H9 (cell line): ENCODE results near the gene SCAMP3. TPM values are rescaled to one million over a fixed set of nuclear protein-coding genes. Genes with fewer than 3 reads are reported as not detected.

ENCODE experiments used
- DNase-seq: peaks from one replicate; pipeline ENCODE4 v3.0.0-alpha.2; 2017
- H2AFZ ChIP-seq: one replicate; pipeline ENCODE4 v1.6.1; 2013; ENCODE audit warnings: mild to moderate bottlenecking, low read length, control low read depth, moderate library complexity
- H2AK5ac ChIP-seq: 2 replicates; pipeline ENCODE4 v1.6.1; 2013; ENCODE audit warnings: low read length, control low read depth, mixed read lengths; ENCODE audit not compliant: insufficient read length
- H2BK120ac ChIP-seq: one replicate; pipeline ENCODE4 v1.6.1; 2013; ENCODE audit warnings: low read depth, mild to moderate bottlenecking, low read length, control low read depth, inconsistent platforms; ENCODE audit not compliant: poor library complexity, severe bottlenecking
- H2BK12ac ChIP-seq: 2 replicates; pipeline ENCODE4 v1.6.1; 2013; ENCODE audit warnings: low read length, control low read depth, mixed read lengths, low read depth; ENCODE audit not compliant: insufficient read length
- H2BK15ac ChIP-seq: 2 replicates; pipeline ENCODE4 v1.6.1; 2013; ENCODE audit warnings: low read depth, low read length, control low read depth
- H2BK20ac ChIP-seq: one replicate; pipeline ENCODE4 v1.6.1; 2013; ENCODE audit warnings: low read depth, mild to moderate bottlenecking, low read length, control low read depth, inconsistent platforms; ENCODE audit not compliant: poor library complexity, severe bottlenecking
- H2BK5ac ChIP-seq: 2 replicates; pipeline ENCODE4 v1.6.1; 2013; ENCODE audit warnings: low read length, control low read depth, mixed read lengths; ENCODE audit not compliant: insufficient read length
- H3K14ac ChIP-seq: 2 replicates; pipeline ENCODE4 v1.6.1; 2013; ENCODE audit warnings: low read length, control low read depth; ENCODE audit not compliant: insufficient read depth
- H3K18ac ChIP-seq: 2 replicates; pipeline ENCODE4 v1.6.1; 2013; ENCODE audit warnings: low read depth, mild to moderate bottlenecking, mixed read lengths, low read length, control low read depth; ENCODE audit not compliant: insufficient read length
- H3K23ac ChIP-seq: 2 replicates; pipeline ENCODE4 v1.6.1; 2013; ENCODE audit warnings: low read length, control low read depth, mixed read lengths, low read depth; ENCODE audit not compliant: insufficient read length
- H3K23me2 ChIP-seq: 2 replicates; pipeline ENCODE4 v1.6.1; 2013; ENCODE audit warnings: low read depth, mild to moderate bottlenecking, mixed read lengths, low read length, control low read depth; ENCODE audit not compliant: insufficient read length, poor library complexity, severe bottlenecking
- H3K27ac ChIP-seq: 2 replicates; pipeline ENCODE4 v1.5.1; 2013; ENCODE audit warnings: low read length, control low read depth, mixed read lengths, low read depth; ENCODE audit not compliant: insufficient read length
- H3K27me3 ChIP-seq: 2 replicates; pipeline ENCODE4 v1.6.1; 2013; ENCODE audit warnings: low read length, control low read depth, inconsistent platforms; ENCODE audit not compliant: insufficient read depth
- H3K4ac ChIP-seq: 2 replicates; pipeline ENCODE4 v1.6.1; 2013; ENCODE audit warnings: low read depth, mild to moderate bottlenecking, control low read depth, inconsistent platforms, low read length, moderate library complexity
- H3K4me1 ChIP-seq: 2 replicates; pipeline ENCODE4 v1.6.1; 2013; ENCODE audit warnings: low read length, control low read depth, inconsistent platforms; ENCODE audit not compliant: insufficient read depth
- H3K4me2 ChIP-seq: 2 replicates; pipeline ENCODE4 v1.6.1; 2013; ENCODE audit warnings: low read length, control low read depth, mixed read lengths; ENCODE audit not compliant: insufficient read length, insufficient read depth
- H3K56ac ChIP-seq: 2 replicates; pipeline ENCODE4 v1.6.1; 2013; ENCODE audit warnings: low read depth, mild to moderate bottlenecking, mixed read lengths, low read length, control low read depth; ENCODE audit not compliant: insufficient read length
- H3K79me1 ChIP-seq: 2 replicates; pipeline ENCODE4 v1.6.1; 2013; ENCODE audit warnings: low read depth, mild to moderate bottlenecking, moderate library complexity, low read length, control low read depth, inconsistent platforms; ENCODE audit not compliant: insufficient read depth, poor library complexity, severe bottlenecking
- H3K79me2 ChIP-seq: 2 replicates; pipeline ENCODE4 v1.6.1; 2013; ENCODE audit warnings: low read length, control low read depth, inconsistent platforms; ENCODE audit not compliant: insufficient read depth
- H3K9ac ChIP-seq: 2 replicates; pipeline ENCODE4 v1.6.1; 2013; ENCODE audit warnings: low read length, control low read depth, mixed read lengths; ENCODE audit not compliant: insufficient read length; ENCODE audit errors: extremely low read depth
- H3K9me3 ChIP-seq: one replicate; pipeline ENCODE4 v1.6.1; 2013; ENCODE audit warnings: low read depth, low read length, inconsistent platforms; ENCODE audit not compliant: control insufficient read depth
- H3T11ph ChIP-seq: one replicate; pipeline ENCODE4 v1.6.1; 2013; ENCODE audit warnings: mild to moderate bottlenecking, low read length, control low read depth, inconsistent platforms
- H4K20me1 ChIP-seq: one replicate; pipeline ENCODE4 v1.6.1; 2013; ENCODE audit not compliant: control insufficient read depth, insufficient read length, insufficient read depth
- H4K5ac ChIP-seq: 2 replicates; pipeline ENCODE4 v1.6.1; 2013; ENCODE audit warnings: low read depth, mild to moderate bottlenecking, mixed read lengths, low read length, control low read depth; ENCODE audit not compliant: insufficient read length
- H4K8ac ChIP-seq: replicated peaks from 2 replicates; pipeline ENCODE4 v1.6.1; 2013; ENCODE audit warnings: low read length, control low read depth, mixed read lengths, low read depth; ENCODE audit not compliant: insufficient read length
- H4K91ac ChIP-seq: 2 replicates; pipeline ENCODE4 v1.6.1; 2013; ENCODE audit warnings: low read depth, mild to moderate bottlenecking, moderate library complexity, mixed read lengths, low read length, control low read depth; ENCODE audit not compliant: insufficient read length
- H3K27ac Mint-ChIP-seq, 3 experiments: 2 replicates in 2 of 3; 3 replicates in 1 of 3; pipeline ENCODE4 v1.8.0; 2020 to 2021; ENCODE audit warnings: mixed read lengths in 3 of 3, mild to moderate bottlenecking in 1 of 3, moderate library complexity in 1 of 3
- H3K27me3 Mint-ChIP-seq: 2 replicates; pipeline ENCODE4 v1.8.0; 2021; ENCODE audit warnings: low read depth, mild to moderate bottlenecking, moderate library complexity, mixed read lengths
- H3K36me3 Mint-ChIP-seq, 3 experiments: 2 replicates in 2 of 3; 3 replicates in 1 of 3; pipeline ENCODE4 v1.8.0; 2020 to 2021; ENCODE audit warnings: low read depth in 3 of 3, mixed read lengths in 3 of 3; ENCODE audit not compliant: insufficient read depth in 1 of 3
- H3K4me1 Mint-ChIP-seq, 2 experiments: 2 replicates each; pipeline ENCODE4 v1.8.0; 2020; ENCODE audit warnings: mixed read lengths in 2 of 2
- H3K4me3 Mint-ChIP-seq, 2 experiments: 2 replicates in 1 of 2; 3 replicates in 1 of 2; pipeline ENCODE4 v1.8.0; 2020 to 2021; ENCODE audit warnings: mild to moderate bottlenecking in 2 of 2, mixed read lengths in 2 of 2, moderate library complexity in 1 of 2
- H3K9me3 Mint-ChIP-seq, 2 experiments: 2 replicates in 1 of 2; 3 replicates in 1 of 2; pipeline ENCODE4 v1.8.0; 2020; ENCODE audit warnings: mild to moderate bottlenecking in 2 of 2, mixed read lengths in 2 of 2, moderate library complexity in 1 of 2
- CTCF ChIP-seq: fragments of 200-600 bp; sonication (generic); conservative IDR thresholded peaks from 3 replicates; pipeline ENCODE4 v1.8.0; 2021; ENCODE audit warnings: antibody characterized with exemption, mild to moderate bottlenecking
- WGBS: extraction: QIAGEN DNeasy Blood & Tissue Kit; methylation state at CpG from one replicate; pipeline ENCODE4 v1.1.7; 2013; ENCODE audit warnings: missing lambda C conversion rate, low lambda C conversion rate, mixed read lengths; ENCODE audit not compliant: insufficient read length; ENCODE audit errors: extremely low coverage; 5-methylcytosine and 5-hydroxymethylcytosine counted together
- total RNA-seq: library from RNA; stranded (reverse); gene quantifications from 2 replicates; pipeline ENCODE4 v1.2.1, GENCODE V29; 2021

Gene SCAMP3
- total RNA-seq, 1 experiment from 2014 or later, result 52.5 TPM

GRCh38 chr1:155226910-155227260, 35.3 kb downstream of the SCAMP3 start:
- Mint-ChIP-seq H3K27me3 (peaks cover 35% of the 10 kb centered on the region), H3K27ac (peak overlapping the region; percentile 91 to 99 (median 97)), H3K9me3 (no peaks in the 10 kb centered on the region; a peak in 1 of 5 replicates), H3K36me3 (peaks cover 0 to 10% (median 8%) of the 10 kb centered on the region in 3 experiments; a peak in 4 of 7 replicates), H3K4me1 (peaks cover 20 to 27% of the 10 kb centered on the region in 2 experiments), H3K4me3 (peak overlapping the region; percentile 88)
- Histone ChIP-seq H3K4me1 (no peaks in the 10 kb centered on the region; the same call in 1 of the 2 replicates), H4K8ac (no peak overlapping the region), H3K18ac (peak overlapping the region; percentile 37), H3K9me3 (no peaks in the 10 kb centered on the region), H3T11ph (no peak overlapping the region), H2AK5ac (no peak overlapping the region), H3K27ac (no peak overlapping the region), H3K27me3 (no peaks in the 10 kb centered on the region), H3K56ac (no peak overlapping the region), H4K91ac (no peak overlapping the region), H3K79me2 (no peaks in the 10 kb centered on the region), H4K5ac (no peak overlapping the region), H2BK120ac (no peak overlapping the region), H2BK20ac (no peak overlapping the region), H2BK15ac (no peak overlapping the region), H3K4me2 (peak overlapping the region; percentile 81), H2BK5ac (no peak overlapping the region), H3K23me2 (peaks cover 4% of the 10 kb centered on the region), H2BK12ac (no peak overlapping the region), H3K14ac (peak overlapping the region; percentile 44; the same call in 1 of the 2 replicates), H3K23ac (no peak overlapping the region), H2AFZ (no peak overlapping the region), H3K79me1 (no peaks in the 10 kb centered on the region), H4K20me1 (no peaks in the 10 kb centered on the region), H3K9ac (peak overlapping the region; percentile 71), H3K4ac (no peak overlapping the region)
- DNase-seq, result peak; percentile 74
- 0 out of 3 replicates have a peak, but pooled peaks have one; percentile 15 for TF ChIP-seq CTCF
- WGBS, result no CpG with 5 or more reads among the region's 19 CpGs
